ENCODE results near the gene SLC4A5. TPM values are rescaled to one million over a fixed set of nuclear protein-coding genes. Genes with fewer than 3 reads are reported as not detected.

SLC4A5 gene
- total RNA-seq, 1 experiment from 2014 or later, result not detected

DNA sequence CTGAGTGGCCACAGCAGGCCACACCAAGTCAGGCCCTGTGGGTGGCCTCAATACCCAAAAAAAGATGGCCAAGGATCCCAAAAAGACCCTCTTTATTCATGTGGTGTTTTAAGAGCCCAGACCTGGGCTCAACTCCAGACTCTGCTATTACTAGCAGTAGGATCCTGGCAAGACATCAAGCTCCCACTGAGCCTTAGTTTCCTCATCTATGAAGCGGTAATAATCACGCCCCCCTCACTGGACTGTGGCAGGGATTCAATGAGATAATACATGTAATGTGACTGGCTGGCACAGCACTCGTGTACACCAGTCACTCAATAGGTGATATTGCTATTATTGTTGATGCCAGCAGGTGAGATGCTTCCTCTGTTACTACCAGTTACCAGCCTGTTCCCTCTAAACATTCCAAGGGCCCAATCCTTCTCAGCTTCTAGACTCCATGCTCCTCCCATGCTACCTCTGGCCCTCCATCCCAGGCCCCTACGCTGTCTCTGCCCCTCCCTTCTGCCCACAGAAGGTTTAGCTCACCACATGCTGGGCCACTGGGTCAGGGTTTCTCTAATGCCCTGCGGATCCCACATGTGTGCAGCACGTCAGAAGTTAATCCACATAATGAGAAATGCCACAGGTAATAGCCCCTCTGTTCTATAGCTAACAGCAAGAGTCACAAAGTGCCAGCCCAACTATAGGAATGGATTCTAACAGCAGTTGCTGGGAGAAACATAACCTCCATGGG lies 51.2 kb downstream of the SLC4A5 start:
- Histone ChIP-seq H2AFZ (no peak overlapping the region), H3K9me2 (ENCODE audit: insufficient read depth) (no peaks in the 10 kb centered on the region), H3K27ac (no peak overlapping the region), H3K79me2 (ENCODE audit: low read depth) (no peaks in the 10 kb centered on the region), H3K9me3 (ENCODE audit: insufficient read depth, low read depth) (no peaks in the 10 kb centered on the region), H3K36me3 (ENCODE audit: low read depth) (no peaks in the 10 kb centered on the region), H3K4me1 (replicated peaks; ENCODE audit: insufficient read depth) (no peaks in the 10 kb centered on the region), H3F3A (ENCODE audit: insufficient read depth, low read depth) (no peaks in the 10 kb centered on the region), H3K27me3 (ENCODE audit: insufficient read depth, low read depth) (peaks cover 20% of the 10 kb centered on the region), H4K20me1 (ENCODE audit: insufficient read depth) (no peaks in the 10 kb centered on the region), H3K4me2 (no peak overlapping the region), H3K4me3 (no peak overlapping the region)
- TF ChIP-seq EZH2 (IDR thresholded peaks at IDR 0.05; ENCODE audit: low read depth), result no peak
- TF ChIP-seq, protein P1, sequence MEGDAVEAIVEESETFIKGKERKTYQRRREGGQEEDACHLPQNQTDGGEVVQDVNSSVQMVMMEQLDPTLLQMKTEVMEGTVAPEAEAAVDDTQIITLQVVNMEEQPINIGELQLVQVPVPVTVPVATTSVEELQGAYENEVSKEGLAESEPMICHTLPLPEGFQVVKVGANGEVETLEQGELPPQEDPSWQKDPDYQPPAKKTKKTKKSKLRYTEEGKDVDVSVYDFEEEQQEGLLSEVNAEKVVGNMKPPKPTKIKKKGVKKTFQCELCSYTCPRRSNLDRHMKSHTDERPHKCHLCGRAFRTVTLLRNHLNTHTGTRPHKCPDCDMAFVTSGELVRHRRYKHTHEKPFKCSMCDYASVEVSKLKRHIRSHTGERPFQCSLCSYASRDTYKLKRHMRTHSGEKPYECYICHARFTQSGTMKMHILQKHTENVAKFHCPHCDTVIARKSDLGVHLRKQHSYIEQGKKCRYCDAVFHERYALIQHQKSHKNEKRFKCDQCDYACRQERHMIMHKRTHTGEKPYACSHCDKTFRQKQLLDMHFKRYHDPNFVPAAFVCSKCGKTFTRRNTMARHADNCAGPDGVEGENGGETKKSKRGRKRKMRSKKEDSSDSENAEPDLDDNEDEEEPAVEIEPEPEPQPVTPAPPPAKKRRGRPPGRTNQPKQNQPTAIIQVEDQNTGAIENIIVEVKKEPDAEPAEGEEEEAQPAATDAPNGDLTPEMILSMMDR (conservative IDR thresholded peaks at IDR 0.05), result no peak
- POLR2A ChIA-PET (ENCODE audit: unreplicated experiment), result no interaction called here
- intact Hi-C loops (cut with micrococcal nuclease; ENCODE audit: unreplicated experiment), result no loop called here
- CTCF ChIA-PET, result interaction anchor here (1.2 kb wide), 1 partner anchor 43 kb away, joined by 3 read pairs; no protein-coding TSS in a partner anchor
- no TSS peak for BruUV-seq (replicated peaks)
- no peak for DNase-seq

DNA sequence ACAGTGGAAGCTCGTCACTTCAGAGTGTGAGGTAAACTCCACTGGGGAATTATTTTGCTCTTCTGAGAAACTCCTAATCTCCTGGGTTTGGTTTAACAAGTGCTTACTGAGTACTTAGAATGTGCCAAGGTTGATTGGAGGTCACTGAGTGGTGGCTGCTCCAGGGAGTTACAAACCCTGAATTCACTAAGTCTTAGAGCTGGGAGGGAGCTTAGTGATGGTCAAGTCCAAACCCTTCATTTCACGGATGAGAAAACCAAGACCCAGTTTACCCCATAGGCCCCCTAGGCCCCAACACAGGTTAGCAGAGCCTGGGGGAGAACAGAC lies 52.0 kb downstream of the SLC4A5 start:
- intact Hi-C loops (cut with micrococcal nuclease; ENCODE audit: unreplicated experiment), result no loop called here
- TF ChIP-seq EZH2 (IDR thresholded peaks at IDR 0.05; ENCODE audit: low read depth), result no peak
- TF ChIP-seq, protein P1 (conservative IDR thresholded peaks at IDR 0.05), result no peak
- Histone ChIP-seq H3K9me2 (ENCODE audit: insufficient read depth) (no peaks in the 10 kb centered on the region), H3K36me3 (ENCODE audit: low read depth) (no peaks in the 10 kb centered on the region), H3K4me3 (no peak overlapping the region), H3K4me1 (replicated peaks; ENCODE audit: insufficient read depth) (no peaks in the 10 kb centered on the region), H2AFZ (no peak overlapping the region), H4K20me1 (ENCODE audit: insufficient read depth) (no peaks in the 10 kb centered on the region), H3K4me2 (no peak overlapping the region), H3K27ac (no peak overlapping the region), H3K9me3 (ENCODE audit: insufficient read depth, low read depth) (no peaks in the 10 kb centered on the region), H3K27me3 (ENCODE audit: insufficient read depth, low read depth) (peaks cover 29% of the 10 kb centered on the region), H3F3A (ENCODE audit: insufficient read depth, low read depth) (no peaks in the 10 kb centered on the region), H3K79me2 (ENCODE audit: low read depth) (no peaks in the 10 kb centered on the region)
- DNase-seq, result no peak
- BruUV-seq (replicated peaks), result no TSS peak
- ChIA-PET CTCF (interaction anchor here (1.2 kb wide), 1 partner anchor 44 kb away, joined by 3 read pairs; no protein-coding TSS in a partner anchor), POLR2A (ENCODE audit: unreplicated experiment) (interaction anchor here (0.7 kb wide), 1 partner anchor 95 kb away, joined by 3 read pairs; no protein-coding TSS in a partner anchor)

DNA sequence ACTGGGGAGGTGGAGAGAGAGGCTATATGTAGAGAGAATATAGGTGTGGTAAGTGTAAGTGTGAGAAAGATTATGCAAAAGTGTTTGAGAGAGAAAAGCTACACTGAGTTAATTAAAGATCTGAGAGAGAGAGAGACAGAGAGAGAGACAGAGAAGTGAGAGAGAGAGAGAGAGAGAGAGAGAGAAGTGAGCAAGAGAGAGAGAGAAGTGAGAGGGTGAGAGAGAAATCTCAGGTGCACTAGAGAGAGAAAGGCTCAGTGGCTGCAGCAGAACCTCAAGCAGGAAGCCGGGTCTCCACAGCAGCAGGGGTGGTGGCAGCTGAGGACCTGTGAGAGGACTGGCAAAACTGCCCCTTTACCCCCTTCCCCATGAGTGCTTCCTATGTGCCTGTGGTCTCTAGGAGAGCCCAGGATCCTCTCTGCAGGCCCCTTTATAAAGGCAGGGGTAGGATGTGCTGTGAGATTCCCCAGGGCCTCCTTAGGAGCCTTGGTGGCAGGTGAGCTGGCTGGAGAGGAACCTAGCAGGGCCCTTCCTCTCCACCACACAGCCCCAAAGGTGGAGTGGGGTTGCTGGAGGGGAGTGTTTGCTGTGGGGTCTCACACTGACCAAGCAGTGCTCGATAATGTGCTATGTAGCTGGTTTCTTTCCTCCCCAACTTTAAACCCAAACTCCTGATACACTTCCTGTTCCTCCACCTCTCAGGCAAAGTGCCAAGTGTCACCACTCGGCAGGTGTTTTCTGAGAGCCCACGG lies 52.6 kb downstream of the SLC4A5 start:
- H3K79me2 ChIP-seq (ENCODE audit: low read depth), result no peaks in the 10 kb centered on the region
- H3F3A ChIP-seq (ENCODE audit: insufficient read depth, low read depth), result no peaks in the 10 kb centered on the region
- no peaks in the 10 kb centered on the region for H3K4me1 ChIP-seq (replicated peaks; ENCODE audit: insufficient read depth)
- intact Hi-C loops (cut with micrococcal nuclease; ENCODE audit: unreplicated experiment), result no loop called here
- no peak overlapping the region for H3K4me2 ChIP-seq
- TF ChIP-seq, protein P1 (conservative IDR thresholded peaks at IDR 0.05), result no peak
- no peak for TF ChIP-seq EZH2 (IDR thresholded peaks at IDR 0.05; ENCODE audit: low read depth)
- BruUV-seq (replicated peaks), result no TSS peak
- no peak overlapping the region for H3K27ac ChIP-seq
- no peaks in the 10 kb centered on the region for H4K20me1 ChIP-seq (ENCODE audit: insufficient read depth)
- no peak overlapping the region for H2AFZ ChIP-seq
- no peaks in the 10 kb centered on the region for H3K9me3 ChIP-seq (ENCODE audit: insufficient read depth, low read depth)
- CTCF ChIA-PET, result no interaction called here
- H3K27me3 ChIP-seq (ENCODE audit: insufficient read depth, low read depth), result peaks cover 34% of the 10 kb centered on the region
- no peak for DNase-seq
- POLR2A ChIA-PET (ENCODE audit: unreplicated experiment), result interaction anchor here (0.7 kb wide), 1 partner anchor 94 kb away, joined by 3 read pairs; no protein-coding TSS in a partner anchor
- no peaks in the 10 kb centered on the region for H3K36me3 ChIP-seq (ENCODE audit: low read depth)
- no peaks in the 10 kb centered on the region for H3K9me2 ChIP-seq (ENCODE audit: insufficient read depth)
- H3K4me3 ChIP-seq, result no peak overlapping the region
